NCI-H2171 (cell line): ENCODE data around the gene FOXD4L6.
"Not testable (repeated sequence)": the region's sequence is repeated elsewhere in the genome, so short reads cannot be mapped to it uniquely, and the experiment has no call there.

Experiments used
- DNase-seq: peaks from one replicate; lab custom pipeline; 2025; lab: John Stamatoyannopoulos, UW

Gene FOXD4L6

DNA sequence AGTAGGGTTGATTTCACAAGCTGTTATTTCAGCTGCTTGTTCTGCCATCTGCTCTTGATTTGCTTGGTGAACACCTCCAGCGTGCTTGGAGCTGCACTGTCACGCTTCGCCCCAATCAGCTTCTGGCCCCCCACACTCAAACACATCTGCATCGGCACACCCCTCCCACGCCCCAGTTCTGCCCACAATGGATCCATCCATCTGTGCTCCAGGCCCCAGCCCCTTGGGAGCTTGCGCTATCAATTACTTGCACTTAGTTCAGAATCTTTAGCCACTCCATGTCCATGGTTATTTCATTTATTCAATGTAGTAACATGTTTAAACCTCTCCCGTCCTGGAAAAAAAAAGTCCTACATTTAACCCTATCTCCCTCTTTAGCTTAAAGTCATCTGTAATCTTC is 28.0 kb downstream of the FOXD4L6 start:
- not testable (repeated sequence) for DNase-seq

DNA sequence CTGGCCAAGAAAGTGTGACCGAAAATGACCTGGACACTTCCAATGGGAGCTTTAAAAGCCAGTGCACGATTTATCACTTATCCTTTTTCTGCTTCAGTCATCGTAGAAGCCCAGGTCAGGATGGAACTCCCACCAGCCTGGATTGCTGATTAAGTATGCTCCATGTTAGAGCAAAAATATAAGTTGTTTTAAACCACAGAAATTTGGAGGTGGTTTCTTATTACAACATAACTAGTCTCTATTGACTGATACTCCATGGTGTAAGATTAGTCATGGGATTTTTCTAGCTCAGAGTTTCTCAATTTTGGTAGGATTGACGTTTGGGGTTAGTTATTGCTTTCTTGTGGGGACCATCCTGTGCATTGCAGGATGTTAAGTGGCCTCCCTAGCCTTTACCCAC is 29.7 kb downstream of the FOXD4L6 start:
- DNase-seq: not testable (repeated sequence)

DNA sequence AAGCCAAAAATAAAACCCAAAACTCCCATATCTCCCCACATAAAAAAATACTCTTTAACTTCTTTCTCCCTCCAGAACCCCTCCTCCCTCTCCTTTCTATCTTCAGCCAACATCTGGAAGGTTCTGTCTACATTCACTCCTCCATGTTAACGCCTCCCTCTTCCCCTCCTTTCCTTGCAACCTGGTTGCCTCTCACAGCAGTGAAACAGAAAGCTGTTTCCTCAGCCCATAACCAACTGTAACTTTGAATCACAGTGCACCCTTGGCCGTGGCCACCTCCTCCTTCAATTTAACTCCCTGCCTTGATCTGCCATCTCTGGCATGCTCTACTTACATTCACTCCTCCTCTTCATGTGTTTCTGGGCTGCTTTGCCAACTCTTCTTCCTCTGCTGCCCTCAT is 33.4 kb downstream of the FOXD4L6 start:
- DNase-seq: not testable (repeated sequence)

DNA sequence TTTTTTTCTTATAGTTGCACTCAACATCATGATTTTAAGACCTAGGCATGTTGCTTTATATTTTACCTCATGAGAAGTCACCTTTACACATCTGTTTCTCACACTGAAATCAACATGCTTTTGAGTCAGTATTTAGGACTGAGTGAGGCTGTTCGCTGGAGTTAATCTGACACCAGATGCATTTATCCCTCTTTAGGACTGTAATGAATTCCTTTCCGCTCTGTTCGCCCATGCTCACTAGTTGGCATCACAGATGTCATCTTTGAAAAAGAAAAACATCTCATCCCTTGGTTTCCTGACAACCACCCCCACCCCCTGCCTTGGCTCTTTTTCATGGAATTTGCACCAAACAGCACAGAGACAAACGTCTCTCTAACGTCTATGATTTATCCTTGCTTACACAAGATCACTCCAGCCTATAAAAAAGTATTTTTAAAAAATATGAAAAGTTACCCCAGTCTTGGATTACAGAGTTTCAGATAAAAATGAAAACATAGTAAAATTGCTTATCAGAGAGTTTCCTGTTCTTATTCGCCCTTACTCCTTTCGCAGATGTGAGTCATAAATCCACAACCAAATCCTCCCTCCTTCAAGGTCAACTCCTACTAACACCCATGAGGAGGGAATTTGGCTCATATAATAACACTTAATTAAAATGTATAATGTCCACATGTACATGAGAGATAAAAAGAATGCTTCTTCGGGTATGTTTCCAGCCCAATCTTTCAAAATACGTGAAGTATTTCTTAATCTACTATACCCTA is 34.3 kb downstream of the FOXD4L6 start:
- not testable (repeated sequence) for DNase-seq

DNA sequence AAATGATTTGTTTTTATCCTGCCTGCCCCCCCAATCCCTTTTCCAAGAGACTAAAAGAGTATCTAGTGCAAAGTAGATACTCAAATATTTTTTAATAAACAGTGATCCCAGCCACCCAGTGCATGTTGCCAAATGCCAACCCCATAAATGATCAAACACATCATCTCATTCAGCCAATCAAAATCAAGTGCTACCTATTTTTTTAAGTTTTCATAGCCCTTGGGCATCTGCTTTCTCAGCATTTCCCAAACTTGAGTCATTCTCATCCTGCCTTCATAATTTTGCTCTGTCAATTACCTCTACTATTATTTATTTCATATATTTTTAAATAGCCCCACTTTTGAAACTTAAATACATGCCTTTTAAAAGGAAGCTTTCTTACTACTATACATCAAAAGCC is 37.6 kb downstream of the FOXD4L6 start:
- not testable (repeated sequence) for DNase-seq

DNA sequence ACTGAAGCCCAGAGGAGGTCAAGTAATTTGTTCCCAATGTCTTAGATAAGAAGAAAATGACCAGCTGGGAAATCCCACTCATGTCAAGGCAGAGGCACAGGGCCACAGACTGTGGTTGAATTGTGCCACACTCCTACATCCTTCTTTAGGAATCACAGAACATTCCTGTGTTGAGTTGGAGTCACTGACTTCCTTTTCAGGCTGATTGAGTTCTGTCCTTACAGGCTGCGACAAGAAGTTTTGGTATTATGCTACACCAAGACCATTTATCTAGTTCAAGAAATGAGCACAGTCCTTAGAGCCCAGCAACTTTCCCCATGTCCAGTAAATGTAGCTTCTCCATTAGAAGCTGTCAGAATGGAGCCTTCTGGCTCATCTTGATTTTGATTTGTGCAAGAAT is 38.1 kb downstream of the FOXD4L6 start:
- DNase-seq: not testable (repeated sequence)

DNA sequence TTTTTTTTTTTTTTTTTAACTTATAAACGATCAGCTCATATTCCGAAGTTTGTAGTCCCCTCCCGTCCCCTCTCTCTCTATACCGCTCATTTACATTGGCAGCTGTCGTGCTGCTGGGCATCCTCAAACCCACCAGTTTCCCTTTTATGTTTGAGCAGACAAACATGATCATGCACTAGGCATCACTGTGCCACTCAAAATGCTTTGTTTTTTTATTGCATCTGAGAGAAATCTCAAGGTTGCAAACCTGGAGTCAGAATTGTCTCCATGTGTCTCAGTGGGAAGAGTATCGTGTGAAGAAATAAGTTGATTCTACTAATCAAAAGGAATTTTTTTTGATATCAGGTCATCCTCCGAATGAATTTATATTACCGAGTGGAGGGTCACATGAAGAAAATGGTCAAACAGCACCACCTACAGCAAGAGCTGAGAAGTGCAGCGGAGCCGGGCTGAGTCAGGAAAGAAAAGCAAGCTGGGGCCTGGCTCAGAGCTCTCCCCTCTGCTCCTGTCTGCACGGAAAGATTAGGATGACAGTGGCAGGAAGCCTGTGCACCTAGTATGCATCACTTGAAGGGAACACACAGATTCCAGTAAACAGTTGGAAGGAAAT is 39.9 kb downstream of the FOXD4L6 start:
- not testable (repeated sequence) for DNase-seq

DNA sequence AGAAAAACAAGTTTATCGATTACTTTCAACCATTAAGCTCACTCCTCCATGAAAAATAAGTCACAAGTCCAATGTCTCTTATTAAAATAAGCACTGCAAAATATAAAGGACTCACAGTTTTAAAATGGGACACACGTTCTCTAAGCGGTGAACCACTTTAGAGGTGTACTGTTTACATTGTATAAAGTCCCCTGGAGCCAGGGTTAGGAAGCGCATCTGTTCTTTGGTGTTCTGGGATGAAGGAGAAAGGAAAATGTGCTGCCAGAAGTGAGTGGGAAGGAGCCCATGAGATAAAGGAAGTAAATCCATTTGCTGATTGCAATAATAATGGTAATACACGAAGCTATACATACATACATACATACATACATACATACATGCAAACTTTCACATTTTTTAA is 40.6 kb downstream of the FOXD4L6 start:
- DNase-seq: not testable (repeated sequence)

DNA sequence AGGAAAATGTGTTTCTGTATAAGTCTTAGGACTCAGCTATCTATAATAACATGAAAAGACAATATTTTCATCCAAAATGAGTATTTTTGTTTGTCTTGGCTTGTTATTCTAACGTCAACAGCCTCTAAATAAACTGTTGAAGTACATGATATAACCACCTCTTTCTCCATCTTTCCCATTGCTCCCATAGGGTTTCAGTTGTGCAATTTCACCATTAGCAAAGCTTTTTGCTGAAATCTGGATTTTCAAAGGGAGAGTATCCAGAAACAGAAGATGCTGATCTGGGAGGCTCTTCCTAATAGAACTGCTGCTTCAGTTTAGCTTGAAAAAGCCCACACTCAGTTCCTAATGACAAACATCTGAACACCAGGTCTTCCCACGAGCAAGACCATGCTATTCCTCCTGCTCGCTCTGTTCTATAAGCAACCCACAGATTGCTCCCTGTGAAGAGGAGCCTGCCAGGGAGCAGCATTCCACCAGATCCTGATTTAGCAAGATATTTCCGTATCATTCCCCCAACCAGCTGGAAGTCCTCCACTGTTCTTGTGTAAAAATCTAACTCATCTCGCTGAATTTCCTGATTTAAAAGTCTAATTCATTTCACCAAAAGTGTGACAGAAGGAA is 41.2 kb downstream of the FOXD4L6 start:
- DNase-seq: not testable (repeated sequence)

DNA sequence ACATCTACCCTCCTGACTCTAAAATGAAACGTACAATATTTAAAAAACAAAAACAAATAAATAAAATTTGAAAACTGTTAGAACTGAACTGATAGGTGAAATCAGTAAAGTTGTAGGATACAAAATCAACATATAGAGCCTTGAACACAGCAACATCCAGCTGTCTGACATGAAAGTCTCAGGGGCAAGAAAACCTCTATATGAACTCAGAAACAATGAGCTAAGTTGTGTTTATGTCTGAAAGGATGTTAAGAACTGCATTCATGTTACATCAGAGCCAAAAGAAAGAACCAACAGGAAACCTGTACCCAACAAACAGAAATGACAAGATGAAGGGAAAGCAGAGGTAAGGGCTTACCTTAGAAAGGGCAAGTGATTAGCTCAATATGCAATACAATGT is 41.8 kb downstream of the FOXD4L6 start:
- DNase-seq: not testable (repeated sequence)

DNA sequence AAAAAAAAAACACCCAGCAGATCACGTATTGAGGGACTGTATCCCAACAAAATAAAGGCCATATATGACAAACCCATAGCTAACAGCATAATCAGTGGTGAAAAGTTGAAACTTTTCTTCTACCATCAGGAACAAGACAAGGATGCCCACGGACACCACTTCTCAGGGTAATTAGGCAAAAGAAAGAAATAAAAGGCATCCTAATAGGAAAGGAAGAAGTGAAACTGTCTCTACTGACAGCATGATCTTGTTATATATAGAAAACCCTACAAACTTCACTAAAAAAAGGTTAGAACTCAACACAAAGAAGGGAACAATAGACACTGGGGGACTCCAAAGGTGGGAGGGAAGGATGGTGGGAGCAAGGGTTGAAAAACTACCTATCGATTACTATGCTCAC is 42.3 kb downstream of the FOXD4L6 start:
- DNase-seq: not testable (repeated sequence)

DNA sequence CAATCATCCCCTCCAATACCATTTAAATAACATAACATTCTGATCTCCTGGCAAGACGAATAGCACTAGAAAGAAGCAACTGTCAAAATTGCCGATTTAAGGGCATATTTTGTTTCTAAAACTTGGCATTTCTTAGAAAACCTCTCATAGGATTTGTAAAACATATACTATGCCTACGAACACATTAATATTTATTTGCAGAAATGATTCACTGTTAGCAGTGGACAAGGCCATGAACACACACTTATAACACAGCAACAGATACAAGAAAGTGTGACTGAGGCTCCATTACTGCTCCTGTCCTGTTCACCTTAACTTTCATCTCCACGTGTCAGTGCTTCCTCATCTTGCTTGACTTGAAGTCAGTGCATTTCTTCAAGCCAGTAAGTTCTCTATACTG is 46.1 kb downstream of the FOXD4L6 start:
- not testable (repeated sequence) for DNase-seq

DNA sequence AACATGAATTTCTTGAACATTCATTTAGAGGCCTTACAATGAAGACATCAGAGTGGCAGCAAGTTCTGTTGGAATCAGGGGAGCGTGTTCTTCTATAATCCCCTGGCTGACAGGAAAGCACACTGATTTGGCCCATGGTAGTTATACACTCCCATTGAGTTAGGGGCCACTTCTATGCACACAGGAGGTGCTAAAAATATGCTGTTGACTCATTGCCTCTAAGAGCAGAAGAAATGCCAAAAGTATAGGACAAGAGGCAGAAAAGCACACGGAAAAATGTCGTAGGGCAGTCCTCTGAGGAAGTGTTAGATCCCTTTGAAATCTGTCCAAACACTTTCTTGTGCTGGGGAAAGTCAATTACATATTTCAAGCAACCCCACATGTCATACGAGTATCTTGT is 49.0 kb downstream of the FOXD4L6 start:
- not testable (repeated sequence) for DNase-seq

DNA sequence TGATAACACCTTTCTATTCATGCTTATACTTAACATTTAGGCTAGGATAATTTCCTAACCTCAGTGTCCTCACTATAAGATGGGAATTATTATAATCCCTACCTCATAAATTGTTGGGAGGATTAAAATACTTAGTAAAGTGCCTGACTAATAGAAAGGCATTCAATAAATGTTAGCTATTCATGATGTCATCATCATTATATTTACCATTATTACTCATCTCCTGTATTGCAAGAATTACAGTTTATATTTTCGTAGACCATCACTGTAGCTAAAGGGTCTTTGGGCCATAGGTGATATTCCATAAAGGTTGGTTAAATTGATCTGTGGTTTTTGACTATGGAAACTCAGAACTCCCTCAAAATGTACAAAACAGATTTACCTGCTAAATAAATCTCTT is 50.9 kb downstream of the FOXD4L6 start:
- DNase-seq: not testable (repeated sequence)
